Esophagus muscularis mucosa (tissue), 4 donors: ENCODE measurements around the gene CLIC4. TPM values are rescaled to one million over a fixed set of nuclear protein-coding genes. Genes with fewer than 3 reads are reported as not detected.

Experiments used
- DNase-seq: peaks from one replicate; pipeline ENCODE4 v3.0.0-alpha.2; 2017; ENCODE audit errors: extremely low spot score
- H3K27ac ChIP-seq, 4 donors: fragments of 200-600 bp; sonication (generic); replicated peaks in 1 of 4; 1 replicate in 3 of 4; 2 replicates in 1 of 4; pipeline ENCODE4 v1.5.1; 2016 to 2019; ENCODE audit warnings: mild to moderate bottlenecking in 1 of 4
- H3K27me3 ChIP-seq, 4 donors: fragments of 200-600 bp; sonication (generic); one replicate each; pipeline versions ENCODE4 v1.5.1 to v1.6.0; 2016 to 2019
- H3K36me3 ChIP-seq, 4 donors: fragments of 200-600 bp; sonication (generic); one replicate each; pipeline ENCODE4 v1.5.1; 2016 to 2019
- H3K4me1 ChIP-seq, 4 donors: fragments of 200-600 bp; sonication (generic); one replicate each; pipeline ENCODE4 v1.5.1; 2016 to 2019
- H3K4me3 ChIP-seq, 4 donors: fragments of 200-600 bp; sonication (generic); 1 replicate in 2 of 4; 2 replicates in 2 of 4; pipeline ENCODE4 v1.5.1; 2016 to 2019; ENCODE audit warnings: mild to moderate bottlenecking in 4 of 4, moderate library complexity in 1 of 4
- H3K9me3 ChIP-seq, 4 donors: fragments of 200-600 bp; sonication (generic); 1 replicate in 3 of 4; 2 replicates in 1 of 4; pipeline ENCODE4 v1.5.1; 2016 to 2019
- EP300 ChIP-seq: sonication (generic); formaldehyde crosslinking; IDR thresholded peaks from one replicate; pipeline ENCODE4 v1.6.1; 2017; ENCODE audit warnings: antibody characterized with exemption
- POLR2A ChIP-seq: fragments of 450-650 bp; IDR thresholded peaks from one replicate; pipeline ENCODE4 v1.6.1; 2017; ENCODE audit warnings: antibody characterized with exemption, moderate library complexity, mild to moderate bottlenecking, low read depth
- POLR2AphosphoS5 ChIP-seq, 2 donors: sonication (generic); formaldehyde crosslinking; IDR thresholded peaks; one replicate each; pipeline ENCODE4 v1.6.1; 2017; ENCODE audit warnings: antibody characterized with exemption in 2 of 2
- WGBS: methylation state at CpG from one replicate; pipeline ENCODE4 v1.1.5; 2018; 5-methylcytosine and 5-hydroxymethylcytosine counted together
- intact Hi-C: fragments of 100-400 bp; cut with DNase I; formaldehyde crosslinking; loops from one replicate; pipeline ENCODE4 v1.15.1; 2023
- total RNA-seq, 4 donors: library from RNA; depleted of rRNA; stranded (reverse); fragments of >200 nt; gene quantifications; one replicate each; pipeline versions ENCODE4 v1.1.0 to v1.2.1, GENCODE V29; 2016
- TF ChIP-seq, protein P1 (sequence below), 3 experiments: fragments of 200-600 bp in 2 of 3; fragments of 450-650 bp in 1 of 3; sonication (generic) in 2 of 3; IDR thresholded peaks; one replicate each; pipeline ENCODE4 v1.5.1; 2017 to 2019; ENCODE audit warnings: antibody characterized with exemption in 3 of 3, mild to moderate bottlenecking in 2 of 3, moderate library complexity in 1 of 3

CLIC4 gene
- total RNA-seq, 4 donors from 2014 or later = 375 to 606 (median 595) TPM

DNA sequence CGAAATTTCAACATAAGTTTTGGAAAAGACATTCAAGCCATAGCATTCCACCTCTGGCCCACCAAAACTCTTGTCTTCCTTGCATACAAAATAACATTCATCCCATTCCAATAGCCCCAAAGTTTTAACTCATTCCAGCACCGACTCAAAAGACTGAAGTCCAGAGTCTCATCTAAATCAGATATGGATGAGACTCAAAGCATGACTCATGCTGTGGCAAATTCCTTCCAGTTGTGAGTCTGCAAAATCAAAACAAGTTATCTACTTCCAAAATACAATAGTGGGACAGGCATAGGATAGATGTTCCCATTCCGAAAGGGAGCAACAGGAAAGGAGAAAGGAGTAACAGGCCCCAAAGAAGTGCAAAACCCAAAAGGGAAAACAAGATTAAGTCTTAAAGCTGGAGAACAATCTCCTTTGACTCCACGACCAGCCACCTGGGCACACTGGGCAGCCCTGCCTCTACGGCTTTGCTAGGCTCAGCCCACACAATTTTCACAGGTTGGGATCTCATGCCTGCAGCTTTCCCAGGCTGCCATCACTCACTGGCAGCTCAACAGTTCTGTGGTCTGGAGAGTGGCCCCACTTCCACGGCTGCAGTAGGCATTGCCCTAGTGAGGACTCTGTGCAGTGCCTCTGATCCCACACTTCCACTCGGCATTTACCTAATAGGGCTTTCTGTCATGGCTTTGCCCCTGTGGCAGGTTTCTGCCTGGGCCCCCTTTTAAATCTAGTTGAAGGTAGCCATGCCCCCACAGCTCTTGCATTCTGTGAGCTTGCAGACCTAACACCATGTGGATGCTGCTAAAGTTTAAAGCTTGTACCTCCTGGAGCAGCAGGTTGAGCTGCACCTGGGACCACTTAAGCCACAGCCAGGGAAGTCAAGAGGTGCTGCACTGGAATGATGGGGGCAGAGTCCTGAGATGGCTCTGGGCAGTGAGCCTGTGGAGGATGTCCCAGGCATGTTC lies 133.8 kb downstream of the CLIC4 start:
- Histone ChIP-seq H3K4me3 (no peak overlapping the region), H3K27me3 (peaks cover 0 to 22% (median 0%) of the 10 kb centered on the region in 4 donors), H3K4me1 (no peaks in the 10 kb centered on the region), H3K9me3 (peaks cover 0 to 19% (median 5%) of the 10 kb centered on the region in 4 donors), H3K36me3 (no peaks in the 10 kb centered on the region), H3K27ac (no peak overlapping the region)
- intact Hi-C loops = no loop called here
- WGBS = 79% methylated on average over 7 of the region's 7 CpGs
- DNase-seq = no peak
- TF ChIP-seq, protein P1, sequence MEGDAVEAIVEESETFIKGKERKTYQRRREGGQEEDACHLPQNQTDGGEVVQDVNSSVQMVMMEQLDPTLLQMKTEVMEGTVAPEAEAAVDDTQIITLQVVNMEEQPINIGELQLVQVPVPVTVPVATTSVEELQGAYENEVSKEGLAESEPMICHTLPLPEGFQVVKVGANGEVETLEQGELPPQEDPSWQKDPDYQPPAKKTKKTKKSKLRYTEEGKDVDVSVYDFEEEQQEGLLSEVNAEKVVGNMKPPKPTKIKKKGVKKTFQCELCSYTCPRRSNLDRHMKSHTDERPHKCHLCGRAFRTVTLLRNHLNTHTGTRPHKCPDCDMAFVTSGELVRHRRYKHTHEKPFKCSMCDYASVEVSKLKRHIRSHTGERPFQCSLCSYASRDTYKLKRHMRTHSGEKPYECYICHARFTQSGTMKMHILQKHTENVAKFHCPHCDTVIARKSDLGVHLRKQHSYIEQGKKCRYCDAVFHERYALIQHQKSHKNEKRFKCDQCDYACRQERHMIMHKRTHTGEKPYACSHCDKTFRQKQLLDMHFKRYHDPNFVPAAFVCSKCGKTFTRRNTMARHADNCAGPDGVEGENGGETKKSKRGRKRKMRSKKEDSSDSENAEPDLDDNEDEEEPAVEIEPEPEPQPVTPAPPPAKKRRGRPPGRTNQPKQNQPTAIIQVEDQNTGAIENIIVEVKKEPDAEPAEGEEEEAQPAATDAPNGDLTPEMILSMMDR (IDR thresholded peaks at IDR 0.05) = no peak
- TF ChIP-seq POLR2A = no peak
- TF ChIP-seq POLR2AphosphoS5 (IDR thresholded peaks at IDR 0.05) = no peak
- TF ChIP-seq EP300 = no peak

DNA sequence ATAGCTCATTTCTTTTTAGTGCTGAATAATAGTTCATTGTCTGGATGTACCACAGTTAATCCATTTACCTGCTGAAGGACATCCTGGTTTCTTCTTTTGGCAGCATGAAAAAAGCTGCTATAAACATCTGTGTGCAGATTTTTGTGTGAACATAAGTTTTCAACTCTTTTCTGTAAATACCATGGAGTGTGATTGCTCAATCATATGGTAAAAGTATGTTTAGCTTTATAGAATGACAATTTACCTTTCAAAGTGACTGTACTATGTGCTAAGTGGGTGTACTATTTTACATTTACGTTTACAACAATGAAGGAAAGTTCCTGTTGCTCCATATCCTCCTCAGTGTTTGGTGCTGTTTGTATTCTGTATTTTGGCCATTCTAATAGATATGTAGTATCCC lies 135.8 kb downstream of the CLIC4 start:
- Histone ChIP-seq H3K4me3 (no peak overlapping the region), H3K27ac (no peak overlapping the region), H3K4me1 (no peaks in the 10 kb centered on the region), H3K27me3 (peaks cover 0 to 23% (median 0%) of the 10 kb centered on the region in 4 donors), H3K9me3 (peaks cover 0 to 21% (median 6%) of the 10 kb centered on the region in 4 donors), H3K36me3 (no peaks in the 10 kb centered on the region)
- WGBS = 43% methylated on average over 1 of the region's 1 CpG
- intact Hi-C loops = no loop called here
- no peak for DNase-seq
- TF ChIP-seq EP300 (no peak), POLR2A (no peak), POLR2AphosphoS5 (IDR thresholded peaks at IDR 0.05) (no peak)
- TF ChIP-seq, protein P1 (IDR thresholded peaks at IDR 0.05) = no peak

DNA sequence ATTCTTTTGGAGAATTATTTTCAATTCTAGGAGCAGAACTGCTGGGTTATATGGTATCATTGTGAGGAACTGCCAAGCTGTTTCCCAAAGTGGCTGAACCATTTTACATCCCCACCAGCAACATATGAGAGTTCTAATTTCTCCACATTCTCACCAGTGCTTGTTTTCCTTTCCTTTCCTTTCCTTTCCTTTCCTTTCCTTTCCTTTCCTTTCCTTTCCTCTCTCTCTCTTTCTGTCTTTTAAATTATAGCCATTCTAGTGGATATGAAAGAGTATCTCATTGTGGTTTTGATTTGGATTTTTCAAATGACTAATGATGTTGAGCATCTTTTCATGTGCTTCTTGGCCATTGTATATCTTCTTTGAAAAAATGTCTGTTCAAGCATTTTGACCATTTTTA lies 139.5 kb downstream of the CLIC4 start:
- no peak for TF ChIP-seq POLR2AphosphoS5 (IDR thresholded peaks at IDR 0.05)
- no peak for TF ChIP-seq EP300
- TF ChIP-seq POLR2A = no peak
- TF ChIP-seq, protein P1 (IDR thresholded peaks at IDR 0.05) = no peak
- no peak overlapping the region for H3K4me3 ChIP-seq
- intact Hi-C loops = no loop called here
- no peak for DNase-seq
- H3K4me1 ChIP-seq = no peaks in the 10 kb centered on the region
- H3K9me3 ChIP-seq = peaks cover 0 to 21% (median 6%) of the 10 kb centered on the region in 4 donors
- H3K27ac ChIP-seq = no peak overlapping the region
- H3K27me3 ChIP-seq = peaks cover 0 to 31% (median 0%) of the 10 kb centered on the region in 4 donors
- H3K36me3 ChIP-seq = no peaks in the 10 kb centered on the region

DNA sequence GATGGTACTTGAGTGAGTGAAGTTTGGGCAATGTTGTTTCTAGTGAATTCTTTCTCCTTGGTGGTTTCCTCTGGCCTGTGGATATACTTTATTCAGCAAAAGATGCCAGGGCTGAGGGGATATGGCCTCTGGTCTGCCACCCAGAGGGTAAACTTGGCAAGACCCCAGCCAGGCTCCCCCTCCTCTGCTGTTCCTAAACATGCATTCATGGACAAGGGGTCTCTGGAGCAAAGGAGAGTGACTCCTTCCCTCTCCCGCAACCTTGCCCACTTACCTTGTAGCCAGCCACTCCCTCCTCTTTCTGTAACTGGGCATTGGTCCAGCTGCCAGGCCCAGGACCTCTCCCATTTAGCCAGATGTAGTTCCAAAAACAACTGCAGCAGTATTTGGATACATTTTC lies 141.0 kb downstream of the CLIC4 start:
- WGBS = 100% methylated on average over 1 of the region's 1 CpG
- Histone ChIP-seq H3K36me3 (no peaks in the 10 kb centered on the region), H3K27me3 (peaks cover 0 to 37% (median 0%) of the 10 kb centered on the region in 4 donors), H3K9me3 (peaks cover 0 to 13% (median 6%) of the 10 kb centered on the region in 4 donors), H3K4me3 (no peak overlapping the region), H3K27ac (no peak overlapping the region), H3K4me1 (no peaks in the 10 kb centered on the region)
- intact Hi-C loops = no loop called here
- TF ChIP-seq POLR2AphosphoS5 (IDR thresholded peaks at IDR 0.05) = no peak
- no peak for TF ChIP-seq POLR2A
- no peak for TF ChIP-seq EP300
- TF ChIP-seq, protein P1 (IDR thresholded peaks at IDR 0.05) = no peak
- DNase-seq = no peak
